PC-3 (cell line): Measurements from ENCODE around the gene NUDT15. TPM values are rescaled to one million over a fixed set of nuclear protein-coding genes. Genes with fewer than 3 reads are reported as not detected.

Source experiments
- ATAC-seq: fragments of 200-7000 bp; cut with Tn5 transposase; 2 replicates; pipeline ENCODE4 v1.9.1; 2020; ENCODE audit warnings: mild to moderate bottlenecking, moderate library complexity
- BruUV-seq: library from RNA; stranded (reverse); fragments of 400-500 nt; replicated peaks from 2 replicates; lab custom pipeline; 2021; lab: Mats Ljungman, UMichigan
- CTCF ChIA-PET: fragments of 300-600 bp; sonication (Branson Sonifier 250); formaldehyde crosslinking; loops from one replicate; lab custom pipeline; 2022; ENCODE audit warnings: antibody characterized with exemption; lab: Charles Lee
- POLR2A ChIA-PET: fragments of 300-600 bp; sonication (Branson Sonifier 250); formaldehyde crosslinking; loops from one replicate; lab custom pipeline; 2022; ENCODE audit warnings: antibody characterized with exemption; ENCODE audit not compliant: unreplicated experiment; lab: Charles Lee
- DNase-seq: peaks from one replicate; pipeline ENCODE4 v3.0.0-alpha.2; 2015
- H2AFZ ChIP-seq: fragments of 300-600 bp; sonication (generic); 2 replicates; pipeline ENCODE4 v1.6.0; 2016; ENCODE audit warnings: antibody characterized with exemption, low read length
- H3F3A ChIP-seq: fragments of 300-600 bp; sonication (generic); one replicate; pipeline ENCODE4 v1.6.0; 2017; ENCODE audit warnings: antibody characterized with exemption, low read length, control low read depth, mild to moderate bottlenecking; ENCODE audit not compliant: unreplicated experiment
- H3K27ac ChIP-seq: fragments of 300-600 bp; sonication (generic); 2 replicates; pipeline ENCODE4 v1.5.1; 2016; ENCODE audit warnings: mild to moderate bottlenecking, low read length
- H3K27me3 ChIP-seq: fragments of 300-600 bp; sonication (generic); 2 replicates; pipeline ENCODE4 v1.6.1; 2016; ENCODE audit warnings: low read length, mixed read lengths
- H3K36me3 ChIP-seq: fragments of 300-600 bp; sonication (generic); 2 replicates; pipeline ENCODE4 v1.6.1; 2016; ENCODE audit warnings: low read depth, mixed run types, low read length, mixed read lengths
- H3K4me1 ChIP-seq: fragments of 300-600 bp; sonication (generic); 2 replicates; pipeline ENCODE4 v1.5.1; 2016; ENCODE audit warnings: low read length; ENCODE audit not compliant: insufficient read depth
- H3K4me2 ChIP-seq: fragments of 300-600 bp; sonication (generic); 2 replicates; pipeline ENCODE4 v1.6.0; 2016; ENCODE audit warnings: low read length
- H3K4me3 ChIP-seq: fragments of 300-600 bp; sonication (generic); 2 replicates; pipeline ENCODE4 v1.5.1; 2016; ENCODE audit warnings: mild to moderate bottlenecking, low read length, mixed read lengths
- H3K79me2 ChIP-seq: fragments of 300-600 bp; sonication (generic); 2 replicates; pipeline ENCODE4 v1.6.1; 2017; ENCODE audit warnings: low read length, mixed read lengths
- H3K9ac ChIP-seq: fragments of 300-600 bp; sonication (generic); 2 replicates; pipeline ENCODE4 v1.6.0; 2016; ENCODE audit warnings: mild to moderate bottlenecking, low read length
- H3K9me2 ChIP-seq: fragments of 300-600 bp; sonication (generic); replicated peaks from 2 replicates; pipeline ENCODE4 v1.6.1; 2016; ENCODE audit warnings: mixed run types, low read length, mixed read lengths
- H3K9me3 ChIP-seq: fragments of 300-600 bp; sonication (generic); 2 replicates; pipeline ENCODE4 v1.6.1; 2016; ENCODE audit warnings: low read length, mixed read lengths
- H4K20me1 ChIP-seq: fragments of 300-600 bp; sonication (generic); 2 replicates; pipeline ENCODE4 v1.6.1; 2016; ENCODE audit warnings: low read length, mixed read lengths
- CTCF ChIP-seq: fragments of 300-600 bp; sonication (generic); conservative IDR thresholded peaks from 2 replicates; pipeline ENCODE4 v1.5.1; 2017; ENCODE audit warnings: antibody characterized with exemption, low read depth, mild to moderate bottlenecking, low read length
- EZH2 ChIP-seq: fragments of 300-600 bp; sonication (generic); IDR thresholded peaks from one replicate; pipeline ENCODE4 v1.6.1; 2017; ENCODE audit warnings: antibody characterized with exemption, mild to moderate bottlenecking, low read length; ENCODE audit not compliant: unreplicated experiment
- EZH2phosphoT487 ChIP-seq: fragments of 300-600 bp; sonication (generic); IDR thresholded peaks from 2 replicates; pipeline ENCODE4 v1.6.1; 2018; ENCODE audit warnings: mild to moderate bottlenecking, antibody characterized with exemption, low read length, borderline replicate concordance
- intact Hi-C: fragments of 100-400 bp; cut with micrococcal nuclease; formaldehyde crosslinking; loops from 2 replicates; pipeline ENCODE4 v1.9.0; 2023
- total RNA-seq: library from RNA; depleted of rRNA; stranded (reverse); fragments of >200 nt; gene quantifications from 2 replicates; pipeline ENCODE4 v1.2.3, GENCODE V29; 2014; rRNA removed

The NUDT15 gene
- total RNA-seq, 1 experiment from 2014 or later: 27.0 TPM

GRCh38 chr13:48094781-48095502, 57.4 kb downstream of the NUDT15 start, which contains the start of gene MED4:
Gene MED4, minus strand, starts transcription at chr13:48095104. Its CDS starts 26 bp downstream, at chr13:48095078.
- ChIA-PET CTCF (interaction anchor here (0.6 to 1.2 kb wide), 3 partner anchors 8 to 487 kb away, joined by 3 to 4 read pairs (median 3); no protein-coding TSS in a partner anchor), POLR2A (interaction anchor here (0.6 kb wide), 1 partner anchor 1133 kb away, joined by 7 read pairs; no protein-coding TSS in a partner anchor)
- peak; percentile 91 for DNase-seq
- H2AFZ ChIP-seq: peak within 1 kb of the TSS; percentile 83
- H3K79me2 ChIP-seq: peaks cover 51% of the 10 kb centered on the region
- H3K4me3 ChIP-seq: peak within 1 kb of the TSS; percentile 99
- no peaks in the 10 kb centered on the region for H3F3A ChIP-seq
- H3K27me3 ChIP-seq: no peaks in the 10 kb centered on the region
- H3K4me1 ChIP-seq: peaks cover 8% of the 10 kb centered on the region
- peak within 1 kb of the TSS; percentile 29; the same call in 1 of the 2 replicates for H3K27ac ChIP-seq
- intact Hi-C loops: loop anchor here (5.0 kb wide), 1 partner anchor 93 kb away; the partner anchor contains the start of gene SUCLA2
- peaks cover 28% of the 10 kb centered on the region; the same call in 1 of the 2 replicates for H4K20me1 ChIP-seq
- no peaks in the 10 kb centered on the region for H3K36me3 ChIP-seq
- H3K9me2 ChIP-seq: no peaks in the 10 kb centered on the region
- H3K9me3 ChIP-seq: no peaks in the 10 kb centered on the region
- no peak for TF ChIP-seq EZH2
- TF ChIP-seq CTCF: peak; percentile 90
- TF ChIP-seq EZH2phosphoT487: no peak
- H3K9ac ChIP-seq: peak within 1 kb of the TSS; percentile 99
- peak within 1 kb of the TSS; percentile 93 for H3K4me2 ChIP-seq
- BruUV-seq: no TSS peak
- peak; percentile 94 for ATAC-seq

GRCh38 chr13:48096670-48097069, 59.1 kb downstream of the NUDT15 start:
- Histone ChIP-seq H4K20me1 (peaks cover 14% of the 10 kb centered on the region; the same call in 1 of the 2 replicates), H3K9me2 (no peaks in the 10 kb centered on the region), H3K36me3 (no peaks in the 10 kb centered on the region), H3K79me2 (peaks cover 34% of the 10 kb centered on the region), H3K27me3 (no peaks in the 10 kb centered on the region), H2AFZ (no peak overlapping the region), H3K4me2 (no peak overlapping the region), H3F3A (no peaks in the 10 kb centered on the region), H3K27ac (no peak overlapping the region), H3K9me3 (no peaks in the 10 kb centered on the region), H3K4me3 (no peak overlapping the region), H3K4me1 (peaks cover 8% of the 10 kb centered on the region), H3K9ac (no peak overlapping the region)
- CTCF ChIA-PET: no interaction called here
- POLR2A ChIA-PET: no interaction called here
- intact Hi-C loops: loop anchor here (5.0 kb wide), 1 partner anchor 94 kb away; the partner anchor contains the start of gene SUCLA2
- TF ChIP-seq EZH2: no peak
- ATAC-seq (no peak), DNase-seq (no peak)
- BruUV-seq: no TSS peak

Other genes starting within 250 kb of the NUDT15 start
- 29.3 and 35.0 TPM in 2 replicates for gene SUCLA2, start 36.5 kb upstream of the NUDT15 start, total RNA-seq
- gene MED4, start 57.4 kb downstream of the NUDT15 start, total RNA-seq: 11.6 and 19.0 TPM in 2 replicates
- gene ITM2B, start 195.5 kb downstream of the NUDT15 start, total RNA-seq: 74.6 and 105 TPM in 2 replicates